ENCODE measurements around the gene CTXND1.

CTXND1 gene

DNA sequence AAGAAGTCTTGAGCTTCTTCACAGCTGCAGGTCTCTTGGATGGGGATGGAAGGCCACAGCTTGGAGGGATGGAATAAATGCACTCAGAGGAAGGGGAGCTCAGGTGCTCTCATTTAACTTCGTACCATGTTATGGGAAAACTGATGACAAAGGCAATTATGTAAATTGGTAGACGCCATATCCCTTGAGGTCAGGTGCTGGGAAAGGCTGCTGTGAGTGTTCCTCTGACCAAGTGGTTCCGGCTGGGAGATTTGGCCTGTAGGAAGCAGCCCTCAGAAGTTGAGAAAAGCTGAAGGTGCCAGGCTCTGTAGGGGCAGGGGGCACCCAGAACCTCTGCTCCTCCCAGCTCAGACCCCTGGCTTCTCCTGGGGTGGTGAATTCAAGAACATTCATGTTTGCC, 52.1 kb downstream of the CTXND1 start:
- no peak for TF ChIP-seq TAF1 (IDR thresholded peaks at IDR 0.05; ENCODE audit: low read depth)
- no peak for TF ChIP-seq TCF12 (IDR thresholded peaks at IDR 0.05; ENCODE audit: low read depth)
- no peak for TF ChIP-seq EGR1 (IDR thresholded peaks at IDR 0.05)
- no peak for TF ChIP-seq CREB1 (IDR thresholded peaks at IDR 0.05; ENCODE audit: low read depth)
- no peak for TF ChIP-seq NFIC (IDR thresholded peaks at IDR 0.05)
- TF ChIP-seq YY1 (IDR thresholded peaks at IDR 0.05; ENCODE audit: low read depth): no peak
- TF ChIP-seq TEAD4 (IDR thresholded peaks at IDR 0.05): no peak
- no peak for TF ChIP-seq RAD21 (IDR thresholded peaks at IDR 0.05; ENCODE audit: low read depth)
- no peak for TF ChIP-seq FOXM1 (IDR thresholded peaks at IDR 0.05; ENCODE audit: borderline replicate concordance, low read depth)
- no peak for TF ChIP-seq EP300 (IDR thresholded peaks at IDR 0.05; ENCODE audit: borderline replicate concordance)
- TF ChIP-seq MAX (IDR thresholded peaks at IDR 0.05): no peak
- TF ChIP-seq ZBTB7A (IDR thresholded peaks at IDR 0.05; ENCODE audit: low read depth): no peak
- TF ChIP-seq, protein P1, sequence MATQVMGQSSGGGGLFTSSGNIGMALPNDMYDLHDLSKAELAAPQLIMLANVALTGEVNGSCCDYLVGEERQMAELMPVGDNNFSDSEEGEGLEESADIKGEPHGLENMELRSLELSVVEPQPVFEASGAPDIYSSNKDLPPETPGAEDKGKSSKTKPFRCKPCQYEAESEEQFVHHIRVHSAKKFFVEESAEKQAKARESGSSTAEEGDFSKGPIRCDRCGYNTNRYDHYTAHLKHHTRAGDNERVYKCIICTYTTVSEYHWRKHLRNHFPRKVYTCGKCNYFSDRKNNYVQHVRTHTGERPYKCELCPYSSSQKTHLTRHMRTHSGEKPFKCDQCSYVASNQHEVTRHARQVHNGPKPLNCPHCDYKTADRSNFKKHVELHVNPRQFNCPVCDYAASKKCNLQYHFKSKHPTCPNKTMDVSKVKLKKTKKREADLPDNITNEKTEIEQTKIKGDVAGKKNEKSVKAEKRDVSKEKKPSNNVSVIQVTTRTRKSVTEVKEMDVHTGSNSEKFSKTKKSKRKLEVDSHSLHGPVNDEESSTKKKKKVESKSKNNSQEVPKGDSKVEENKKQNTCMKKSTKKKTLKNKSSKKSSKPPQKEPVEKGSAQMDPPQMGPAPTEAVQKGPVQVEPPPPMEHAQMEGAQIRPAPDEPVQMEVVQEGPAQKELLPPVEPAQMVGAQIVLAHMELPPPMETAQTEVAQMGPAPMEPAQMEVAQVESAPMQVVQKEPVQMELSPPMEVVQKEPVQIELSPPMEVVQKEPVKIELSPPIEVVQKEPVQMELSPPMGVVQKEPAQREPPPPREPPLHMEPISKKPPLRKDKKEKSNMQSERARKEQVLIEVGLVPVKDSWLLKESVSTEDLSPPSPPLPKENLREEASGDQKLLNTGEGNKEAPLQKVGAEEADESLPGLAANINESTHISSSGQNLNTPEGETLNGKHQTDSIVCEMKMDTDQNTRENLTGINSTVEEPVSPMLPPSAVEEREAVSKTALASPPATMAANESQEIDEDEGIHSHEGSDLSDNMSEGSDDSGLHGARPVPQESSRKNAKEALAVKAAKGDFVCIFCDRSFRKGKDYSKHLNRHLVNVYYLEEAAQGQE (IDR thresholded peaks at IDR 0.05; ENCODE audit: low read depth): no peak

- TF ChIP-seq, protein P1 (IDR thresholded peaks at IDR 0.05; ENCODE audit: low read depth): no peak
- TF ChIP-seq ZBTB7A (IDR thresholded peaks at IDR 0.05; ENCODE audit: low read depth): no peak
- no peak for TF ChIP-seq YY1 (IDR thresholded peaks at IDR 0.05; ENCODE audit: low read depth)
- no peak for TF ChIP-seq NFIC (IDR thresholded peaks at IDR 0.05)
- TF ChIP-seq TAF1 (IDR thresholded peaks at IDR 0.05; ENCODE audit: low read depth): no peak
- TF ChIP-seq RAD21 (IDR thresholded peaks at IDR 0.05; ENCODE audit: low read depth): no peak
- no peak for TF ChIP-seq EP300 (IDR thresholded peaks at IDR 0.05; ENCODE audit: borderline replicate concordance)
- no peak for TF ChIP-seq FOXM1 (IDR thresholded peaks at IDR 0.05; ENCODE audit: borderline replicate concordance, low read depth)
- TF ChIP-seq TCF12 (IDR thresholded peaks at IDR 0.05; ENCODE audit: low read depth): no peak
- TF ChIP-seq, protein P2, sequence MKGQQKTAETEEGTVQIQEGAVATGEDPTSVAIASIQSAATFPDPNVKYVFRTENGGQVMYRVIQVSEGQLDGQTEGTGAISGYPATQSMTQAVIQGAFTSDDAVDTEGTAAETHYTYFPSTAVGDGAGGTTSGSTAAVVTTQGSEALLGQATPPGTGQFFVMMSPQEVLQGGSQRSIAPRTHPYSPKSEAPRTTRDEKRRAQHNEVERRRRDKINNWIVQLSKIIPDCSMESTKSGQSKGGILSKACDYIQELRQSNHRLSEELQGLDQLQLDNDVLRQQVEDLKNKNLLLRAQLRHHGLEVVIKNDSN (IDR thresholded peaks at IDR 0.05): no peak
These were observed 52.6 kb downstream of the CTXND1 start for GRCh38 chr15:80199366-80199765.

DNA sequence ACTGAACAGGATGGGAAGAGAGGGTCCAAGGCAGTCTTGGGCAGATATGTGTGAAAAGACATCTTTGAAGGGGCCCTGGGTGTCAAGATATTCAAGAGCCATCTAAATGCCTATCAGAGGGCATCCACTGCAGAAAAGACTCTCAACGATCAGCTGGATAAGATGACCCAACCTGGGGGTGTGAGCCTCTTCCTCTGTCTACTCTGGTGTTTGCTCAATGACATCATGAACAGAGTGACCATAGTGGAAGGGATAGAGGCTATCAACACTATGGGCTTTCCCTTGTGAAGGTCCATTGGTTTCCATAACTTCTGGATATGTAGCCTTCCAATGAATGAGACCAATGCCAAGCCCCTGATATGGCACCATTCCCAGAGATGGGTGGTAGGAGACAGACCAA, 57.1 kb downstream of the CTXND1 start:
- no peak for TF ChIP-seq YY1 (IDR thresholded peaks at IDR 0.05; ENCODE audit: low read depth)
- TF ChIP-seq TAF1 (IDR thresholded peaks at IDR 0.05; ENCODE audit: low read depth): no peak

- TF ChIP-seq, protein P1 (IDR thresholded peaks at IDR 0.05; ENCODE audit: low read depth): no peak
- TF ChIP-seq RAD21 (IDR thresholded peaks at IDR 0.05; ENCODE audit: low read depth) (no peak), TAF1 (IDR thresholded peaks at IDR 0.05; ENCODE audit: low read depth) (no peak), TEAD4 (IDR thresholded peaks at IDR 0.05) (no peak), CEBPB (IDR thresholded peaks at IDR 0.05) (no peak), EP300 (IDR thresholded peaks at IDR 0.05; ENCODE audit: borderline replicate concordance) (no peak), FOXM1 (IDR thresholded peaks at IDR 0.05; ENCODE audit: borderline replicate concordance, low read depth) (no peak), MAX (IDR thresholded peaks at IDR 0.05) (no peak), TCF12 (IDR thresholded peaks at IDR 0.05; ENCODE audit: low read depth) (no peak), ZBTB7A (IDR thresholded peaks at IDR 0.05; ENCODE audit: low read depth) (no peak), CREB1 (IDR thresholded peaks at IDR 0.05; ENCODE audit: low read depth) (no peak), NFIC (IDR thresholded peaks at IDR 0.05) (no peak), YY1 (IDR thresholded peaks at IDR 0.05; ENCODE audit: low read depth) (no peak), EGR1 (IDR thresholded peaks at IDR 0.05) (no peak)
- TF ChIP-seq, protein P2 (IDR thresholded peaks at IDR 0.05): no peak
These were observed 57.8 kb downstream of the CTXND1 start for GRCh38 chr15:80194186-80194585.

Measured in Ishikawa (cell line).